NCI-H345 (cell line): ENCODE data around the gene SLC9A8.
"Not testable (repeated sequence)": the region's sequence is repeated elsewhere in the genome, so short reads cannot be mapped to it uniquely, and the experiment has no call there.

Experiments used
- DNase-seq: peaks from one replicate; lab custom pipeline; 2025; lab: John Stamatoyannopoulos, UW

Gene SLC9A8

DNA sequence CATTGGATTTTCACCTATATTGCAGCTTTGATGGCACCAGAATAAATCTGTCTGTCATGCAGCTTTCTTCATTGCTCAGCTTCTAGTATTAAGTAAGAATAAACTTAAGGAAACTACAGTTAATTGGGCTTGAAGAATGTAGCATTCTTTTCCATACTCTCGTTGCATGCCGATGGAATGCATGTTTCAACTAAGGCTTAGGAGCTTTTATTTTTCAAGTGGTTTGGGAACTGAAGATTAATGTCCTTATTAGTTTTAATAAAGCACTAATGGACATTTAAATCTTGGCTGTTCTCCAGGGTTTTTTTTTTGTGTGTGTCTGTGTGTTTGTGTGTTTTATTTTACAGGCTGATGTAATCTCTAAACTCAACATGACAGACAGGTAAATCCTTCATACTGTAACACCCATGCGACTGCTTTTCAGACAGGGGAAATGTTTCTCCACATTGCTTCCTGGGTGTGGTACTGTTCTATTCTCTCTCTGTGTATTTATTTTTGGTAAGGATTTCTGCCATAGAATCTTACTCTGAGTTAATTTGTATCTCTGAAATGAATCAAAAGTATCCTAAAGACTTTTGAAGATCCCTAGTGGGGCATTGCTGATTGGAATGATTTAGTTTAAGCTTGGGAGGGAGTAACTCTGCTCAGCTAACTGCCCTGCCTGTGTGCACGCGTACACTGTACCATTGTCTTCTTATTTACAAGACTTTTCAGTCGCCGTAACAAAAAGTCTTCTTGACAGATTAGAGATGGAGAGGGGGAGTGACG lies 38.0 kb downstream of the SLC9A8 start:
- no peak for DNase-seq

DNA sequence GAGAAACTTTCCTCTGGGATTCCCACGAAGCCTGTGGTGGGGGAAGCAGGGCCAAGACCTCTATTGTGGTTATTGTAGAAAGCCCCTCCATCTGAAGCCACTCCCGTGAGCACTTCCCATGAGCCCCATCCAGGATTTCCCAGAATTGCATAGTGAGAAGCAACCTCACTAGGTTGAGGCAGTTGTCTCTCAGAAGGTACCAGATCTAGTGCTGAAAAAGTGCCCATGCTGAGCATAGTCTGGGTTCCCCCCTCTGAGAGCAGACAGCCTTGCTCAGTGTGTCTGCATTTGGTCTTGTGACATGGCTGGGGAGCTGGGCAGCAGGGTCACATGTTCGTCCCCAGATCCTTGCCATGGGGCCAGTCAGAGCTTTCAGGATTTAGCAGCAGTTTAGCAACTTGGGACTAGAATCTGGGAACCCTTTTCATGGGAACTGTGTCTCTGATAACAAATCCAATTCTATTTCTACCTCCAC lies 38.6 kb downstream of the SLC9A8 start:
- DNase-seq, result no peak

DNA sequence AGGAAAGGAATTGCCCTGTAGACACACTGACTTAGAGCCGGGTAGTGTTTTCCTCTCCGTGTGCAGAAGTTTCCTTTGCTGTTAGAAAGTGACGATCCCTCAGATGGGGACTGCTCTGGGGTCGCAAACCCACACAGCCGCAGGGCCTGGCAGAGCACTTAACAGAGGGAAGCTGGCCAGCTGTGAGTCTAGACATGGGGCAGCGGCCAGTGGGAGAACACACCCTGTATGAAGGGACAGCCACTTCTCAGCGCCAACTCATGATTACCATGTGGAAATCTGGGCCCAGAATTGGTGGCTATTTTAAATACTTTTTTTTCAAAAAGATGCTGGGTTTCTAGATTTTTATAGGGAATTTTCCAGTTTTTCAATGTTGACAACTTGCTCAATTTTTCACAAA lies 39.4 kb downstream of the SLC9A8 start:
- DNase-seq, result no peak

DNA sequence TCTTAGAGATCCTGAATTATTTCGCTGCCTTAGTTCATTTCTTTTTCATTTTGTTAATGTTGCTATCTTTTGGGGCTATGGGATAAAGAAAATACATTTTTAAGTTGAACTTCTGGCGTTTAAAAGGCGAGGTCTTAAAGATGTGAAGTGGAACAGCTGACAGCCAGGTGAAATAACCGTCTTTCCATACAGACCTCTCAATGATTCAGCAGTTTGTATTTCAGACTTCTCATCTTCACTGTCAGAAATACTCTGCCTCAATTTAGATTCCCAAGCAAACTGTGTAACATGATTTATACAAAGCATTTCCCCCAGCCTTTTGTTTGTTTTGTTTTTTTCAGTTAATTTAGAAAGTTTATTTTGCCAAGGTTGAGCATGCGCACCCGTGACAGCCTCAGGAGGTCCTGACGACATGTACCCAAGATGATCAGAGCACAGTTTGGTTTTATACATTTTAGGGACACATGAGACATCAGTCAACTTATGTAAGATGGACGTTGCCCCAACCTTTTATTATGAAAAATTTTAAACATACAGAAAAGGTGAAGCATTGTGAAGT lies 40.0 kb downstream of the SLC9A8 start:
- DNase-seq, result no peak

DNA sequence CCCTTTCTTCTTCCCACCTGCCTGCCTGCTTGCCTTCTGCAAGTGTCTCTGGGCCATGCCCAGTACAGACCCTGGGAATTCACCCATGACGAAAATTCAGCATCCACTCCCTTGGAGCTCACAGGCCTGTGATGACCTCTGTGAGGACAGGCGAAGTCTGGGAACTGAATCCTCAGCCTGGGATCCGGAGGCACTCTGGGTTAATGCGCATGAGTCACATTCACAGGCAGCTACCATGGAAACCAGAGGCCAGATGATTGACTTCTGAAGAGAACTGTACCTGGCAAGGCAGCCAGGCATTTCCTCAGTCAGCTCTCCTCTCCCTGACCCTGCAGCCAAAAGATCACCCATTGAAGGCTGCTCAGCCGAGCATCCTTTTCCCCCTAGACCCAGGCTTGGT lies 41.0 kb downstream of the SLC9A8 start:
- DNase-seq, result no peak

DNA sequence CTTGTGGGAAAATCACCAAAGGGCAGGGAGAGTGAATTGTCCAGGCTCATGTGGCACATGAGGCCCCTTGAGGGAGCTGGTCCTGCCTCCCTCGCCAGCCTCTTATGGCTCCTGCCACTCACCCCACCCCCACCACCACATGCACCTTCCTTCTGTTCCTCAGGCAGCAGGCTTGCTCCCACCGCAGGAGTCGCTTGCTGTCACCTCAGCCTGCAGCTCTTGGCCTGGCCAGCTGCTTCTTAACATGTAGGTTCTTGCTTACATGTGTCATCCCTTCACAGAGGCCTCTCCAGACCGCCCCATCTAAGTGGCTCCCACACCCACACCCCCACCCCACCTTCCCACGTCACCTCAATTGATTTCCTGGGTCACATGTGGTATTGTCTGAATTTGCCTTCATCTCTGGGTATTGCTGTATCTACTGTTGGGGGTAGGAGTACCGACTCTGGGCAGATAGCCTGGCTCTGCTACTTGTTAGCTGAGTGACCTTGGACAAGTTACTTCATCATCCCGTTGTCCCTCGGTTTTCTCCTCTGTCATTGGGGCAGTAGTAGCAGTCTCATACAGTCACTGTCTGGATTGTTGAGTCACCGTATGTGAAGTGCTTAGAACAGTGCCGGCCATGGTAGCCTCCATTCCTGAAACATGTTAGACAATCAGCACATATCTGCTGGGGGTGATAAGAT lies 41.7 kb downstream of the SLC9A8 start:
- no peak for DNase-seq

DNA sequence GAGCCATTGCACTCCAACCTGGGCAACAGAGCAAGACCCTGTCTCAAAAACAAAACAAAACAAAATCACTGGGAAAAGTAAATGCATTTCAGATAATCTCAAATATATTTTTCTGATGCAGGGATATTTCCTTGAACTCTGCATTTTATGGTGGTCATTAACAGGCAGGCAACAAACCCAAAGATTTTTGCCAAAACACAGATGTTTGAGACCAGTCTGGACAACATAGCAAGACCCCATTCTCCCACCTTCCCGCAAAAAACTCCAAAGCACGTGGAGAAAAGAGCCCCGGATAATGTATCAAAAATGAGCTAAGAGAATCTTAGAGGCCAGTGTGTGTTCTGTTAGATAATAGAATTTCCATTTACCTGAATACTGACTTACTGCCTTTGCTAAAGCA lies 44.3 kb downstream of the SLC9A8 start:
- no peak for DNase-seq

DNA sequence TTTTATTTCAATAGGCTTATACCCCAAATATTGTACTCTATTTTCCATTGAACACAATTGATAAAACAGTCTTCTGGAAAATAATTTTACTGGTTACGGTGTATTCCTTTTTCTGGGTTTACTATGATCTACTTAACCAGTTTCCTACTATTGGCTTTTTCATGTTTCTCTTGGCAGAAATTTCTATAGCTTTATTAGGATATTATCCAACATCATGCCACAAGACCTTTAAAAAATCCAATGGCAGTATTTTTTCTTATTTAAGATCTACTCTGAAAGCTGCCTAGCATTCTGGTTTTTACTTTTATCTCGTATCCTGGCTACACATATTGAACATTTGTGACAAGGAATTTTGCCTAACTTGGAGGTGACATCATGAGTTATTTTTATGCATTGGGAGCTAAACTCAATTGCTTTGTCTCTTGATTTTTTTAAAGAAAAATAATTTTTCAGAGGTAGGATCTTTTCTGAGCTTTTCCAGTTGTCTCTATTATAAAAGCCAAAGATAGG lies 45.5 kb downstream of the SLC9A8 start:
- no peak for DNase-seq

DNA sequence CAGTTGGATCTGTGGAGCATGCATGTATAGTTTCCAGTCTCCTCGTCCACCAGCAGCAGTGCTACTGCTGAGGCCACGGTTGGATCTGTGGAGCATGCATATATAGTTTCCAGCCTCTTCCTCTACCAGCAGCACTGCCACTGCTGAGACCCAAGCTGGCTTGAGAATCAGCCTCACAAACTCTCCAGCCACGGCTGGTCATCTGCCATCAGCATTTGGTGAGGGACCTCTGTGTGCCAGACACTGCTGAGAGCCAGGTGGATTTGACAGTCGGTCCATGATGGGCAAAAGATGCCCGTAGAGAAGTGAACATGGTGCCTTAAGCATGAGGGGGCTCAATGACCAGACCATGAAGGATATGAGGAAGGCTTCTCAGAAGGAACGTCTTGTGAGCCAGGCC lies 46.4 kb downstream of the SLC9A8 start:
- no peak for DNase-seq

DNA sequence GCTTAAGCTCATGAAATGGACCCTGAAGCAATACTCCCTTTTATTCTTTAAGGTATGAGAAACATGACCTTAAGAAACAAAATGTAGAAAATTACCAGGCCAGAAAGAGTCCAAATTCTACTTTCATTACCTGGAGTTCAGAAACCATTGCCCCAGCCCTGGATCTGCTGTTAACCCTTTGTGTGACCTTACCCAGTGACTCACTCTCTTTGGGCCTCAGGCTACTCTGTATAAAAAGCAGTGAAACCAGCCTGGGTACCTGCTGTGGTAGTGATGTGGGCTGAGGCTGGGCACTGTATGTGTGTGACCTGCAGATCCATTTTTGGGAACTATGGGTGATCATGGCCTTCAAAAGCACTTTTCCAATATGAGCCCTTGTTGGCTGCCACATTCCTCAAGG lies 47.2 kb downstream of the SLC9A8 start:
- no peak for DNase-seq

DNA sequence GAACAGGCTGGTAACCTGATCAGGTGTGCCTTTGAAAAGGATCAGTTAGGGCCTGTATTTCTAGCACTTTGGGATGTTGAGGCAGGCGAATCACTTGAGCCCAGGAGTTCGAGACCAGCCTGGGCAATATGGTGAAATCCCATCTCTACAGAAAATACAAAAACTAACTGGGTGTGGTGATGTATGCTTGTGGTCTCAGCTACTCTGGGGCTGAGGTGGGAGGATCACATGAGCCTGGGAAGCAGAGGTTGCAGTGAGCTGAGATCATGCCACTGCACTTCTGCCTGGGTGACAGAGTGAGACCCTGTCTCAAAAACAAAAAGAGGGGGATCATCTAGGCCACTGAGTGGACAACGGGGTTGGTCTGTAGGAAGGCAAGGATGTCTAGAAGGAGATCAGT lies 48.6 kb downstream of the SLC9A8 start:
- not testable (repeated sequence) for DNase-seq

DNA sequence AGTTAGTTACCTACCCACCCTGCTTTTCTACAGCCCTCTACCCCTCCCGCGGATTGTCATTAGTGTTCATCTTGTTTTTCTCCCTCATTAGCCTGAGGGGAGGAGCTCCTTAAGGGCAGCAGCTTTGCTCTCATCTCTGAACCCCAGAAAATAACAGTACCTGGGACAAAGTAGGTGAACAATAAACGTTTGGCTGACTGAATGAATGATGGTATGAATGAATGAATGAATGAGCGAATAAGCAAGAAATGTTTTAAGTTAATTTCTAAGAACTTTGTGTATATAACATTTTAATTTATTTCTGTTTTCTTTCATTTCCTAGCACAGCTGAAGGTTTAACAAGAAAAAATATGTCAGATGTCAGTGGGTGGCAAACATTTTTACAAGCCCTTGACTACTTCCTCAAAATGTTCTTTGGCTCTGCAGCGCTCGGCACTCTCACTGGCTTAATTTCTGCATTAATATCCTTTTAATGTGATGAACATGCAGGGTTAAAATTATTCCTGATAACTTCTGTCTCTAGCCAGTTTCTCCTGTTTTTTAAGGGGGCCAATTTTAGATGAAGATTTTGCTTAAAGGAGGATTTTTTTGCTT lies 50.1 kb downstream of the SLC9A8 start:
- DNase-seq, result no peak

DNA sequence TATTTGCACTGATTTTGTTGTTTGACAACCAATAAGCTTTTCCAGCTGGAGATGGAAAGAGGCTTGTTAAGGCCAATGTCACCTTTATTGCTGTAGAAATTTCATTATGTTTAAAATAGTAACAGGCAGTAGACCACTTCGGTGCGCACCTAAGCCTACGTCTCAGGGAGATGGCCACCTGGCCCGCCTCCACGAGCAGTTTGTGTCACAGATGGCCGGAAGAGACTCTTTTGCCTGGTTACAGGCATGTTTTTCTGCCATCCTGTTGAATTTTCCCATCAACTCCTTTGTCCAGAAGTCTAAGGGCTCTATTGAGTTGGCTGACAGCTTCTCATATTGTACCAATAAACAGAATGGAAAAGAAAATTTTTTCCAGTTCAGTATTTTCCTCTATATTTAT lies 51.0 kb downstream of the SLC9A8 start:
- no peak for DNase-seq

DNA sequence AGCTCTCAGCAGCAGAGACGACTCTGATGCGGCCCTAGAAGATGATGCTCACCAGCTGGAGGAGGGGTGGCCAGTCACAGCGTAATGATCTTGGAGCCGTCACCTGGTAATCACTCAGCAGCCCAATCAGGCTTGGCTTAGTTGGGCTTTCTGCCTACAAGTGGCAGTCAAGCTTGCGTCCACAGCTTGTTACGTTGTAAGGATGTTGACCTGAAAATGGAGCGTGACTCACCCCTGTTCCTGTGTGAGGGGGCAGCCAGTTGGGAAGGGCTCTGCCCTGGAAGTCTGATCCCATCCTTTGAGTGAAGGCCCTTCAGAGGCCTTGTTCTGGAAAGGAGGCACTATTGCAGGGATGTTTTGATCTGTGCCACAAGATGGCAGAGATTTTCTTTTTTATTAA lies 52.9 kb downstream of the SLC9A8 start:
- no peak for DNase-seq

DNA sequence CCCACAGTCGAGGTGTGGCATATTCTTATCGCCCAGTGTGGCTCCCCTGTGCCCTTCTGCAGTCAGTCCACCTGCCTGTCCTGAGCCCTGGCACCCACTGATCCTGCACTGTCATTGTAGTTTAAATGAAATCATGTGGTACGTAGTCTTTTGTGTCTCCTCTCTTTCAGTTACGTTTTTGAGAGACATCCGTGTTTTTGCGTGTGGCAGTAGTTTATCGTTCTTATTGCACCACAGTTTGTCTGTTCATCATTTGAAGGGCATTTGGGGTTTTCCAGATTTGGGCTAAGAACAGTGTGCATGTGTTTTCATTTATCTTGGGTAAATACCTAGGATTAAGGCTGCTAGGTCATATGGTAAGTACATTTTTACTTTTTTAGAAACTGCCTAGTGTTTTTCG lies 53.4 kb downstream of the SLC9A8 start:
- DNase-seq, result no peak

DNA sequence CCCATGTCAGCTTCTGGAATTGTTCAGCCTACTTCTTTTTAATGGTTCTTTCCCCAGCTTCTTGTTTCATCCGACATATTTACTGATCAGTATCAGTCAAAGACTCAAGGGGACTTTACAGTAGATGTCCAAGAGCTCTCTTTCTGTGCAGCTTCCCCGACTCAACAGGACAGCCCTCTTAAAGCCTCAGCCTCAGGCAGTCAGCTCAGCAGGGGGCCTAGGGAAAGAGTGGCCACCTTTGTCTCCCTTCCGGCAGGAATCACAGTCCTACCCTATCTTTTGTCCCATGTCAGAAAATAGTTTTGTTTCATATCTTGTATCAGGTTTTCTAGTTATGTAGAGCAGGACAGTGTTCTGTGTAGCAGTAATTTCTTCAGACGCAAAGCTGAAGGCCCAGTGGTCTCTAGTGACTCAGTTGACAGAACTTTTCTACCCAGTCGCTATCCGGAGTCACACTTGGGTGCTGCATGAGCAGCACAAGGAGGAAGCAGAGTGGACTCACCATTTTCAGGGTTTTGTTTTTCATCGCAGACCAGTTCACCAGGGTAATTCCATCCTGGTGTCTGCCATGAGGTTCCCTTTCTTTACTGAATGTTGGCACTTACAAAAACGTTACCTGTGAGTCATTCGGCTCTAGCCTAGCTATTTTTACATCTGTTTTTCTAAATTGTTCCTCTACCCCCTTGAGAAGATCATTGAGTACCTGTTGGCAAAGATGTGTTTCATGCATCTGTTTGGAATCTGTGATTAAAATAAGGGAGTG lies 55.0 kb downstream of the SLC9A8 start:
- peak; percentile 23 for DNase-seq

DNA sequence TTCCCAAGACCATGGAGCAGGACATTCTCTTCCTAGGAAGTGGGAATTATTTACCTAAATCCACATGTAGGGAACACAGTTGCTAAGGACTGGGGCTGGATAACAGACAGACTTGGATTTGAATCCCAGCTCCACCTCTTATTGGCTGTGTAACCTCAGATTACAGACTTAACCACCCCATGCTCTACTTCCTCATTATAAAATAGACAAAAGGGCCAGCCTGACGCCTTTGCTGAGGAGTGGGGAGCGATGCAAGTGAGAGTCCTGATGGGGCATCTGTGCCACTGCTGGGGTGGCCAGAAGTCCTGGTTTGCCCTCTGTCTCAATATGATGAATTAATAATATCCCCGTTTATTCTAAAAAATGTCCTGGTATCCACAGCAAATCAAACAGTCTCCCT lies 55.9 kb downstream of the SLC9A8 start:
- no peak for DNase-seq

DNA sequence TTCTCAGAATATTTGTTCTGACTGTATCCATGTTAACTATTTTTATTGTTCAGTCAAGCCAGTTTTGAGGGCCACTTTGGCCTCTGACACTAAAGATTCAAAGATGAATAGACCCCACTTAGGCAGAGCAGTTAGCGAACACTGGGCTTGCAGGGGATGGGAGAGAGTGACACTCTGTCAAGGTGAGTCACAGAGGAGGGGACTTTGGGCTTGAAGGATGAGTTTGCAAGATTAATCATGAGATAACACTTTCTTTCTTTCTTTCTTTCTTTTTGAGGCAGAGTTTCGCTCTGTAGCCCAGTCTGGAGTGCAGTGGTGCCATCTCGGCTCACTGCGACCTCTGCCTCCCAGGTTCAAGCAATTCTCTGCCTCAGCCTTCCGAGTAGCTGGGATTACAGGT lies 56.3 kb downstream of the SLC9A8 start:
- DNase-seq, result no peak

DNA sequence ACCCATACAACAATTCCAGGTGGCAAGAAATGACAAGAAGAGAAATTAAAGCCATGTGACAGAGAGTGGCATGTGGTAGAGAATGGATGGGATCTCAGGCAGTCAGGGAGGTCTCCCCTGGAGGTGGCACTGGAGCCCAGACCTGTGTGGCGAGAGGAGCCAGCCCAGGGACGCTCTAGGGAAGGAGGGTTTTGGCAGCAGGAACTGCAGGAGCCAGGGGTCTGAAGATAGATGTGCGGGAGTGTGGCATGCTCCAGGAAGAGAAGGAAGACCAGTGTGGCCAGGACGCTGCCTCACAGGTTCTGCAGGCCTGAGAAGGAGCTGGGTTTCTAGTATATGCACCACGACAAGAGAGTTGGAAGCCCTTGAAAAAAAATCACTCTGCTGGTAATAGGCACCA lies 57.6 kb downstream of the SLC9A8 start:
- DNase-seq, result no peak

DNA sequence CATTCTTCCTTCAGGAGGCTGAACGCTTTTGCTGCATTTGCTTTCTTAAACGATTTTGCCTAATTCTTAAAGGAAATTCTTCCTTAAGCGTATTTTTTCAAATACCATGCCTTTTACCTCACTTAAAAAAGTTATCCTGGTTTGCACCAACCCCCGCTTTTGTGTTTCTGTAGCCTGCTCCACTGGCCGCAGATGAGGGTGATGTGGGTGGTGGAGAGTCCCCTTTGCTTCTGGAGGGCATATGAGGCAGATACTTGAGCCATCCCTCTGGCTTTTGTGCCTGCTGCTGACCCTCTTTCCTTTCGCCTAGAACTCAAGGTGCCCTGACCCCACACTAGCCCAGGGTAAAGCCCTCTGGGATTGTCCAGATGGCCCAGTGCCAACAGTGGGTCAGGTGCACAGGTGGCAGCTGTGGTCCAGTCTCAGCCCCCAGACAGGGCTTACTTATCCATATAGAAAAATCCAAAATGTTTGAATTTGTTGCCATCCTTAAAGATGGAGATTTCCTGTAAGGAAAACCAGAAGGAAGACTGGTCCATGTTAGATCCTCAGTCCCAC lies 58.8 kb downstream of the SLC9A8 start:
- DNase-seq, result no peak

DNA sequence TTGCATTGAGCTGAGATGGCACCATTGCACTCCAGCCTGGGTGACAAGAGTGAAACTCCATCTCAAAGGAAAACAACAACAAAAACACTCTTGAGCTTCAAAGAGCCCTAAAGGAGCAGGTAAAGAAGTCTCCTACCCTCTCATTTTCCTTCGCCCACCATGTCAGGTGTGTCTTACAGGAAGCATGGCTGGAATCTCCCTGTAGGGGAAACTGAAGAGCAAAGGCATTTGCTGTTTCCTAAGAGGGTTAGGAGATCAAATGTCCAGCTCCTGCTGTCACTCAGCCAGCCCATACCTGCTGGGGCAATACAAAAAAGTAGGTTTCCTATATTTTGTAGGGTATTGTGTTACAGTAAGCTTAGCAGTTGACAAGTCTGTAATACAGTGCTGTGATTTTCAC lies 59.4 kb downstream of the SLC9A8 start:
- DNase-seq, result no peak

DNA sequence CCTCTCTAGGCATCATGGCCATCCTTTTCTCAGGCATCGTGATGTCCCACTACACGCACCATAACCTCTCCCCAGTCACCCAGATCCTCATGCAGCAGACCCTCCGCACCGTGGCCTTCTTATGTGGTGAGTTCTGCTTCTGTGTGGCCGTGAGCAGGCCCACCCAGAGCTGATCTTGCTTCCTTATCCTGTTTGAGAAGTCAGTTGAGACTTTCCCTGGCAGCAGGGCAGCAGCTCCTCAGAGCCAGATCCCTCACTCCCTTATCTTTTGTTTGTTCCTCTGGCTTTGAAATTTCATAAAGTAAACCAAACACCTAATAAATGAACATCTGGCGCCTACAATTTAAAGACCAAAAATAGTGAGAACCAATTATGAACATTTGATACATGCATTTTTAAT lies 62.1 kb downstream of the SLC9A8 start:
- DNase-seq, result no peak
